ENCODE measurements around the gene COPZ2. TPM values are rescaled to one million over a fixed set of nuclear protein-coding genes. Genes with fewer than 3 reads are reported as not detected.

The COPZ2 gene
- polyA plus RNA-seq, 3 donors, result 4.2 to 12.2 (median 6.9) TPM

- H3K36me3 ChIP-seq (replicated peaks in 1 of 2; ENCODE audit: control insufficient read depth in 1 of 2, insufficient read depth in 2 of 2, low read length in 2 of 2), result peaks cover 9 to 10% of the 10 kb centered on the region in 2 donors
- Mint-ChIP-seq H3K4me1 (peaks cover 44% of the 10 kb centered on the region), H3K27me3 (ENCODE audit: low read depth in 3 of 3) (peaks cover 5 to 15% (median 11%) of the 10 kb centered on the region in 3 donors), H3K4me3 (no peak overlapping the region), H3K36me3 (peaks cover 10% of the 10 kb centered on the region in 2 donors), H3K27ac (peak overlapping the region in 1 of 7 donors; percentile 15), H3K9me3 (peaks cover 0 to 2% (median 0%) of the 10 kb centered on the region in 7 donors)
- no peak overlapping the region for H3K27ac ChIP-seq (ENCODE audit: low read depth in 1 of 2, low read length in 2 of 2)
- peak overlapping the region in 1 of 3 experiments; percentile 89 for H3K4me3 ChIP-seq (replicated peaks in 1 of 3; ENCODE audit: low read depth in 2 of 3, low read length in 3 of 3)
- H3K4me2 ChIP-seq (replicated peaks; ENCODE audit: extremely low read depth, low read length, poor library complexity, severe bottlenecking), result no peak overlapping the region
- peaks cover 24 to 41% of the 10 kb centered on the region in 2 donors for H3K4me1 ChIP-seq (ENCODE audit: control insufficient read depth in 1 of 2, insufficient read depth in 2 of 2, low read length in 2 of 2)
- no peak for TF ChIP-seq CTCF (IDR thresholded peaks at IDR 0.05)
- peaks cover 42% of the 10 kb centered on the region for H3K79me2 ChIP-seq (ENCODE audit: insufficient read depth, low read length)
- no peak for DNase-seq
- no peaks in the 10 kb centered on the region for H3K9me3 ChIP-seq (replicated peaks in 1 of 2; ENCODE audit: control insufficient read depth in 1 of 2, insufficient read depth in 1 of 2, low read length in 2 of 2)
- no peak overlapping the region for H3K9ac ChIP-seq (ENCODE audit: insufficient read depth, low read length, poor library complexity, severe bottlenecking)
- intact Hi-C loops (cut with micrococcal nuclease), result loop anchor here in 1 of 2 donors (5.0 kb wide), 1 partner anchor 56 kb away; the partner anchor contains the start of gene CBX1
- H4K20me1 ChIP-seq (ENCODE audit: insufficient read depth, low read length), result peaks cover 18% of the 10 kb centered on the region
- no CpG with 5 or more reads among the region's 7 CpGs for WGBS (ENCODE audit: insufficient coverage)
- H2AFZ ChIP-seq (ENCODE audit: insufficient read depth, low read depth, low read length, poor library complexity, severe bottlenecking), result no peak overlapping the region
- H3K27me3 ChIP-seq (ENCODE audit: control insufficient read depth in 2 of 2, insufficient read depth in 2 of 2, low read length in 2 of 2), result no peaks in the 10 kb centered on the region
Observed at GRCh38 chr17:48046296-48046695, 8.7 kb upstream of the COPZ2 start.

- Histone ChIP-seq H3K79me2 (ENCODE audit: insufficient read depth, low read length) (peaks cover 33% of the 10 kb centered on the region), H2AFZ (ENCODE audit: insufficient read depth, low read depth, low read length, poor library complexity, severe bottlenecking) (no peak overlapping the region), H4K20me1 (ENCODE audit: insufficient read depth, low read length) (peaks cover 10% of the 10 kb centered on the region), H3K9ac (ENCODE audit: insufficient read depth, low read length, poor library complexity, severe bottlenecking) (no peak overlapping the region), H3K9me3 (replicated peaks in 1 of 2; ENCODE audit: control insufficient read depth in 1 of 2, insufficient read depth in 1 of 2, low read length in 2 of 2) (no peaks in the 10 kb centered on the region), H3K27ac (ENCODE audit: low read depth in 1 of 2, low read length in 2 of 2) (no peak overlapping the region), H3K4me3 (replicated peaks in 1 of 3; ENCODE audit: low read depth in 2 of 3, low read length in 3 of 3) (no peak overlapping the region), H3K4me1 (ENCODE audit: control insufficient read depth in 1 of 2, insufficient read depth in 2 of 2, low read length in 2 of 2) (peaks cover 24 to 33% of the 10 kb centered on the region in 2 donors), H3K36me3 (replicated peaks in 1 of 2; ENCODE audit: control insufficient read depth in 1 of 2, insufficient read depth in 2 of 2, low read length in 2 of 2) (peaks cover under 1 to 2% of the 10 kb centered on the region in 2 donors), H3K4me2 (replicated peaks; ENCODE audit: extremely low read depth, low read length, poor library complexity, severe bottlenecking) (no peak overlapping the region), H3K27me3 (ENCODE audit: control insufficient read depth in 2 of 2, insufficient read depth in 2 of 2, low read length in 2 of 2) (no peaks in the 10 kb centered on the region)
- Mint-ChIP-seq H3K4me1 (peaks cover 37% of the 10 kb centered on the region), H3K4me3 (no peak overlapping the region), H3K27ac (peak overlapping the region in 2 of 7 donors; percentile 43 to 44), H3K36me3 (peaks cover 2% of the 10 kb centered on the region in 2 donors), H3K9me3 (peaks cover 0 to 2% (median 0%) of the 10 kb centered on the region in 7 donors), H3K27me3 (ENCODE audit: low read depth in 3 of 3) (peaks cover 5 to 15% (median 14%) of the 10 kb centered on the region in 3 donors)
- intact Hi-C loops (cut with micrococcal nuclease), result loop anchor here in 1 of 2 donors (5.0 kb wide), 1 partner anchor 57 kb away; the partner anchor contains the start of gene CBX1
- no peak for DNase-seq
- 71% methylated on average over 2 of the region's 8 CpGs for WGBS (ENCODE audit: insufficient coverage)
- no peak for TF ChIP-seq CTCF (IDR thresholded peaks at IDR 0.05)
Observed at GRCh38 chr17:48045316-48046001, 7.9 kb upstream of the COPZ2 start.
